GM12878 (cell line): ENCODE measurements around the gene SEC22C. TPM values are rescaled to one million over a fixed set of nuclear protein-coding genes. Genes with fewer than 3 reads are reported as not detected.

Experiments used
- DPF2 ChIP-seq: fragments of 450-650 bp; IDR thresholded peaks from 2 replicates; pipeline ENCODE4 v1.6.1; 2017; ENCODE audit warnings: mild to moderate bottlenecking
- NR2C2 ChIP-seq: IDR thresholded peaks from 2 replicates; pipeline ENCODE4 v1.6.1; 2011; ENCODE audit warnings: borderline replicate concordance, low read depth; ENCODE audit not compliant: control insufficient read depth, insufficient read length
- YBX1 ChIP-seq: fragments of 450-650 bp; IDR thresholded peaks from 2 replicates; pipeline ENCODE4 v1.6.1; 2016; ENCODE audit warnings: antibody characterized with exemption
- polyA plus RNA-seq, 11 experiments: library from polyadenylated mRNA; depleted of rRNA in 4 of 11; unstranded in 6 of 11; stranded (reverse) in 5 of 11; fragments of >200 nt; fragmentation: Nextera tagmentation in 4 of 11; fragmentation: Illumina TruSeq in 1 of 11; extraction: Ambion mirVana in 4 of 11; extraction: Trizol in 1 of 11; gene quantifications; 1 replicate in 1 of 11; 2 replicates in 10 of 11; pipeline versions ENCODE4 v1.2.1 to v1.2.3, GENCODE V29; 2011 to 2016; ENCODE audit warnings: inconsistent platforms in 2 of 11, missing spikeins in 2 of 11, low read depth in 1 of 11
- total RNA-seq, 4 experiments: library from RNA; depleted of rRNA in 3 of 4; stranded (reverse); fragments of >200 nt in 3 of 4; fragmentation: Illumina TruSeq in 1 of 4; extraction: Trizol in 1 of 4; gene quantifications; 2 replicates each; pipeline versions ENCODE4 v1.2.1 to v1.2.3, GENCODE V29; 2013 to 2021
- TF ChIP-seq, protein P1 (sequence below): fragments of 450-650 bp; formaldehyde crosslinking; IDR thresholded peaks from 2 replicates; pipeline ENCODE4 v1.4.0; 2020; ENCODE audit warnings: mild to moderate bottlenecking, moderate library complexity
- TF ChIP-seq, protein P2 (sequence below): fragments of 450-650 bp; IDR thresholded peaks from 2 replicates; pipeline ENCODE4 v1.6.1; 2016; ENCODE audit warnings: mild to moderate bottlenecking, moderate library complexity, borderline replicate concordance
- TF ChIP-seq, protein P3 (sequence below): IDR thresholded peaks from 2 replicates; pipeline ENCODE4 v1.6.1; 2011; ENCODE audit warnings: low read depth, mild to moderate bottlenecking, low read length, moderate library complexity, borderline replicate concordance; ENCODE audit errors: extremely low read depth

SEC22C gene
- total and polyA plus RNA-seq, 10 of the 15 experiments (the other 5 are each of a cell fraction or from before 2014, with no cell fraction given), result 15.6 to 47.0 (median 39.1) TPM

DNA sequence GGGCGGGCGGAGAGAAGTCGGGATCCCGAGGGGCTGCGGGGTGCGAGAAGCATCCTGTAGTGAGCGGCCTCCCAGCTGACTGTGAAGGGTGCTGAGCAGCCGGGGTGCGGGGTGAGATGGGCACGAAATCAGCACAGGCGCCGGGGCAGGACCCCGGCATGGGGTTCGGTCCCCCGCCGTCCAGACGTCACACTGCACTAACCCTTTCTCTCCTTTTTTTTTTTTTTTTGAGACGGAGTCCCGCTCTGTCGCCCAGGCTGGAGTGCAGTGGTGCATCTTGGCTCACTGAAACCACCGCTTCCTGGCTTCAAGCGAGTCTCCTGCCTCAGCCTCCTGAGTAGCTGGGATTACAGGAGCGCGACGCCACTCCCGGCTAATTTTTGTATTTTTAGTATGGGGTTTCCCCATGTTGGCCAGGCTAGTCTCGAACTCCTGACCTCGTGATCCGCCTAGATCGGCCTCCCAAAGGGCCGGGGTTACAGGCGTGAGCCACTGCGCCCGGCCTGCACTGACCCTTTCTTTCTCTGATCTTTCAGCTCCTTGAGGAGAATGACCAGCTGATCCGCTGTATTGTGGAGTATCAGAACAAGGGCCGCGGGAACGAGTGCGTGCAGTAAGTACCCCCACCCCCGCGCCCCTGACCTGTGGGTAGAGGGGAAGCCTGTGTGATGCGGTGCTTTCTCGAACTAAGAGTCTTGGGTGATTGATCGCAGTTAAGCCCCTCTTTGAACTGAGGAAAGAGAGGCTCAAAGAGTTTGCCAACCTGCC lies 9.4 kb upstream of the SEC22C start (continued):
- TF ChIP-seq, protein P1, sequence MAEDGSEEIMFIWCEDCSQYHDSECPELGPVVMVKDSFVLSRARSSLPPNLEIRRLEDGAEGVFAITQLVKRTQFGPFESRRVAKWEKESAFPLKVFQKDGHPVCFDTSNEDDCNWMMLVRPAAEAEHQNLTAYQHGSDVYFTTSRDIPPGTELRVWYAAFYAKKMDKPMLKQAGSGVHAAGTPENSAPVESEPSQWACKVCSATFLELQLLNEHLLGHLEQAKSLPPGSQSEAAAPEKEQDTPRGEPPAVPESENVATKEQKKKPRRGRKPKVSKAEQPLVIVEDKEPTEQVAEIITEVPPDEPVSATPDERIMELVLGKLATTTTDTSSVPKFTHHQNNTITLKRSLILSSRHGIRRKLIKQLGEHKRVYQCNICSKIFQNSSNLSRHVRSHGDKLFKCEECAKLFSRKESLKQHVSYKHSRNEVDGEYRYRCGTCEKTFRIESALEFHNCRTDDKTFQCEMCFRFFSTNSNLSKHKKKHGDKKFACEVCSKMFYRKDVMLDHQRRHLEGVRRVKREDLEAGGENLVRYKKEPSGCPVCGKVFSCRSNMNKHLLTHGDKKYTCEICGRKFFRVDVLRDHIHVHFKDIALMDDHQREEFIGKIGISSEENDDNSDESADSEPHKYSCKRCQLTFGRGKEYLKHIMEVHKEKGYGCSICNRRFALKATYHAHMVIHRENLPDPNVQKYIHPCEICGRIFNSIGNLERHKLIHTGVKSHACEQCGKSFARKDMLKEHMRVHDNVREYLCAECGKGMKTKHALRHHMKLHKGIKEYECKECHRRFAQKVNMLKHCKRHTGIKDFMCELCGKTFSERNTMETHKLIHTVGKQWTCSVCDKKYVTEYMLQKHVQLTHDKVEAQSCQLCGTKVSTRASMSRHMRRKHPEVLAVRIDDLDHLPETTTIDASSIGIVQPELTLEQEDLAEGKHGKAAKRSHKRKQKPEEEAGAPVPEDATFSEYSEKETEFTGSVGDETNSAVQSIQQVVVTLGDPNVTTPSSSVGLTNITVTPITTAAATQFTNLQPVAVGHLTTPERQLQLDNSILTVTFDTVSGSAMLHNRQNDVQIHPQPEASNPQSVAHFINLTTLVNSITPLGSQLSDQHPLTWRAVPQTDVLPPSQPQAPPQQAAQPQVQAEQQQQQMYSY (CRISPR knock-in tag), result no peak
- TF ChIP-seq, protein P2, sequence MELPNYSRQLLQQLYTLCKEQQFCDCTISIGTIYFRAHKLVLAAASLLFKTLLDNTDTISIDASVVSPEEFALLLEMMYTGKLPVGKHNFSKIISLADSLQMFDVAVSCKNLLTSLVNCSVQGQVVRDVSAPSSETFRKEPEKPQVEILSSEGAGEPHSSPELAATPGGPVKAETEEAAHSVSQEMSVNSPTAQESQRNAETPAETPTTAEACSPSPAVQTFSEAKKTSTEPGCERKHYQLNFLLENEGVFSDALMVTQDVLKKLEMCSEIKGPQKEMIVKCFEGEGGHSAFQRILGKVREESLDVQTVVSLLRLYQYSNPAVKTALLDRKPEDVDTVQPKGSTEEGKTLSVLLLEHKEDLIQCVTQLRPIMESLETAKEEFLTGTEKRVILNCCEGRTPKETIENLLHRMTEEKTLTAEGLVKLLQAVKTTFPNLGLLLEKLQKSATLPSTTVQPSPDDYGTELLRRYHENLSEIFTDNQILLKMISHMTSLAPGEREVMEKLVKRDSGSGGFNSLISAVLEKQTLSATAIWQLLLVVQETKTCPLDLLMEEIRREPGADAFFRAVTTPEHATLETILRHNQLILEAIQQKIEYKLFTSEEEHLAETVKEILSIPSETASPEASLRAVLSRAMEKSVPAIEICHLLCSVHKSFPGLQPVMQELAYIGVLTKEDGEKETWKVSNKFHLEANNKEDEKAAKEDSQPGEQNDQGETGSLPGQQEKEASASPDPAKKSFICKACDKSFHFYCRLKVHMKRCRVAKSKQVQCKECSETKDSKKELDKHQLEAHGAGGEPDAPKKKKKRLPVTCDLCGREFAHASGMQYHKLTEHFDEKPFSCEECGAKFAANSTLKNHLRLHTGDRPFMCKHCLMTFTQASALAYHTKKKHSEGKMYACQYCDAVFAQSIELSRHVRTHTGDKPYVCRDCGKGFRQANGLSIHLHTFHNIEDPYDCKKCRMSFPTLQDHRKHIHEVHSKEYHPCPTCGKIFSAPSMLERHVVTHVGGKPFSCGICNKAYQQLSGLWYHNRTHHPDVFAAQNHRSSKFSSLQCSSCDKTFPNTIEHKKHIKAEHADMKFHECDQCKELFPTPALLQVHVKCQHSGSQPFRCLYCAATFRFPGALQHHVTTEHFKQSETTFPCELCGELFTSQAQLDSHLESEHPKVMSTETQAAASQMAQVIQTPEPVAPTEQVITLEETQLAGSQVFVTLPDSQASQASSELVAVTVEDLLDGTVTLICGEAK, result no peak
- TF ChIP-seq NR2C2, result no peak
- TF ChIP-seq YBX1, result no peak
- TF ChIP-seq, protein P3, sequence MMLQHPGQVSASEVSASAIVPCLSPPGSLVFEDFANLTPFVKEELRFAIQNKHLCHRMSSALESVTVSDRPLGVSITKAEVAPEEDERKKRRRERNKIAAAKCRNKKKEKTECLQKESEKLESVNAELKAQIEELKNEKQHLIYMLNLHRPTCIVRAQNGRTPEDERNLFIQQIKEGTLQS, result no peak
- TF ChIP-seq DPF2, result 0 out of 2 replicates have a peak, but pooled peaks have one; percentile 20
